A549 (cell line): ENCODE measurements around the gene GPR63. TPM values are rescaled to one million over a fixed set of nuclear protein-coding genes. Genes with fewer than 3 reads are reported as not detected.

ENCODE experiments used
- ATAC-seq, 2 experiments: fragments of 200-7000 bp in 1 of 2; fragments of >200 bp in 1 of 2; cut with Nextera tagmentation in 1 of 2; cut with Tn5 transposase in 1 of 2; 3 replicates each; pipeline versions ENCODE4 v1.8.0 to v1.9.1; 2018 to 2020; ENCODE audit warnings: mild to moderate bottlenecking in 1 of 2, moderate library complexity in 1 of 2
- CTCF ChIA-PET: fragments of 300-600 bp; sonication (Branson Sonifier 250); formaldehyde crosslinking; extraction: SDS; loops from one replicate; lab custom pipeline; 2021; ENCODE audit warnings: antibody characterized with exemption, inconsistent platforms; lab: Yijun Ruan, JAX
- POLR2A ChIA-PET: fragments of 350-600 bp; formaldehyde crosslinking; extraction: SDS; loops from one replicate; lab custom pipeline; 2021; ENCODE audit warnings: antibody characterized with exemption, inconsistent platforms; lab: Yijun Ruan, JAX
- DNase-seq, 2 experiments: peaks; one replicate each; pipeline versions ENCODE4 v3.0.0 to v3.0.0-alpha.2; 2011 to 2016; ENCODE audit warnings: low read depth in 1 of 2, low spot score in 1 of 2
- FAIRE-seq: peaks from 2 replicates; lab custom pipeline; 2011; peaks lifted over from hg19 to GRCh38; lab: Jason Lieb, UNC
- H3K27ac ChIP-seq, 2 experiments: fragments of >200 bp; sonication (Bioruptor Twin); formaldehyde crosslinking; 3 replicates each; pipeline ENCODE4 v1.5.1; 2016 to 2017
- H3K4me1 ChIP-seq: fragments of >200 bp; sonication (Bioruptor Twin); formaldehyde crosslinking; 3 replicates; pipeline ENCODE4 v1.6.1; 2016
- H3K4me2 ChIP-seq: fragments of >200 bp; sonication (Bioruptor Twin); formaldehyde crosslinking; 3 replicates; pipeline ENCODE4 v1.6.1; 2016
- H3K4me3 ChIP-seq: fragments of >200 bp; sonication (Bioruptor Twin); formaldehyde crosslinking; 3 replicates; pipeline ENCODE4 v1.5.1; 2016
- H3K9me3 ChIP-seq: fragments of >200 bp; sonication (Bioruptor Twin); formaldehyde crosslinking; 3 replicates; pipeline ENCODE4 v1.6.1; 2016
- CBX8 ChIP-seq: fragments of 200-600 bp; sonication (generic); IDR thresholded peaks from 2 replicates; pipeline ENCODE4 v1.6.1; 2016
- CHD2 ChIP-seq: fragments of 150-350 bp; IDR thresholded peaks from 2 replicates; pipeline ENCODE4 v1.6.1; 2014; ENCODE audit warnings: low read length; ENCODE audit not compliant: partially characterized antibody
- CHD4 ChIP-seq: fragments of 200-600 bp; sonication (generic); IDR thresholded peaks from 2 replicates; pipeline ENCODE4 v1.6.1; 2016; ENCODE audit warnings: antibody characterized with exemption, mild to moderate bottlenecking, borderline replicate concordance
- EHF ChIP-seq: fragments of 250-450 bp; sonication (Bioruptor Pico); IDR thresholded peaks from 2 replicates; pipeline ENCODE4 v1.5.0; 2020; ENCODE audit warnings: mild to moderate bottlenecking
- EP300 ChIP-seq, 2 experiments: fragments of >200 bp; sonication (Bioruptor Twin); formaldehyde crosslinking; IDR thresholded peaks; 2 replicates in 1 of 2; 3 replicates in 1 of 2; pipeline ENCODE4 v1.6.1; 2016 to 2017
- ESRRA ChIP-seq: fragments of 150-350 bp; IDR thresholded peaks from 2 replicates; pipeline ENCODE4 v1.6.1; 2014; ENCODE audit warnings: mild to moderate bottlenecking, low read length, borderline replicate concordance
- FOSB ChIP-seq: fragments of 250-450 bp; sonication (Bioruptor Pico); IDR thresholded peaks from 2 replicates; pipeline ENCODE4 v1.5.0; 2020; ENCODE audit warnings: mild to moderate bottlenecking, moderate library complexity
- FOSL2 ChIP-seq, 2 experiments: fragments of 450-650 bp in 1 of 2; fragments of >200 bp in 1 of 2; sonication (Bioruptor Twin) in 1 of 2; formaldehyde crosslinking; IDR thresholded peaks; 2 replicates each; pipeline versions ENCODE4 v1.5.0 to v1.6.1; 2016 to 2020; ENCODE audit warnings: mild to moderate bottlenecking in 1 of 2, moderate library complexity in 1 of 2
- FOXS1 ChIP-seq: fragments of 250-450 bp; sonication (Bioruptor Pico); IDR thresholded peaks from 2 replicates; pipeline ENCODE4 v1.5.0; 2020; ENCODE audit warnings: mild to moderate bottlenecking, moderate library complexity
- HDAC2 ChIP-seq: fragments of 200-600 bp; sonication (generic); IDR thresholded peaks from 2 replicates; pipeline ENCODE4 v1.6.1; 2016
- HEYL ChIP-seq: fragments of 250-450 bp; sonication (Bioruptor Pico); IDR thresholded peaks from 2 replicates; pipeline ENCODE4 v1.8.0; 2021; ENCODE audit warnings: mild to moderate bottlenecking, moderate library complexity
- HOXA7 ChIP-seq: fragments of 250-450 bp; sonication (Bioruptor Pico); IDR thresholded peaks from 2 replicates; pipeline ENCODE4 v1.5.0; 2020; ENCODE audit warnings: mild to moderate bottlenecking, moderate library complexity
- HOXB13 ChIP-seq: fragments of 250-450 bp; sonication (Bioruptor Pico); IDR thresholded peaks from 2 replicates; pipeline ENCODE4 v1.5.0; 2020; ENCODE audit warnings: low read depth, mild to moderate bottlenecking, moderate library complexity
- JUN ChIP-seq, 2 experiments: fragments of >200 bp; sonication (Bioruptor Twin); formaldehyde crosslinking; IDR thresholded peaks; 2 replicates in 1 of 2; 3 replicates in 1 of 2; pipeline ENCODE4 v1.6.1; 2016 to 2017
- JUNB ChIP-seq: fragments of >200 bp; sonication (Bioruptor Twin); formaldehyde crosslinking; IDR thresholded peaks from 2 replicates; pipeline ENCODE4 v1.6.1; 2016
- MAZ ChIP-seq: fragments of 150-350 bp; IDR thresholded peaks from 2 replicates; pipeline ENCODE4 v1.6.1; 2014; ENCODE audit warnings: antibody characterized with exemption, low read depth, low read length, borderline replicate concordance
- MYC ChIP-seq: IDR thresholded peaks from 2 replicates; pipeline ENCODE4 v1.6.1; 2012; ENCODE audit warnings: mild to moderate bottlenecking, inconsistent platforms, low read length, improper control_type of control experiment, borderline replicate concordance
- NR3C1 ChIP-seq: fragments of >200 bp; sonication (Bioruptor Twin); formaldehyde crosslinking; IDR thresholded peaks from 3 replicates; pipeline ENCODE4 v1.6.1; 2017
- PHF8 ChIP-seq: fragments of 200-600 bp; sonication (generic); IDR thresholded peaks from 2 replicates; pipeline ENCODE4 v1.6.1; 2016; ENCODE audit warnings: low read depth, mild to moderate bottlenecking, antibody characterized with exemption, moderate library complexity, borderline replicate concordance
- RARB ChIP-seq: fragments of 250-450 bp; sonication (Bioruptor Pico); IDR thresholded peaks from 2 replicates; pipeline ENCODE4 v1.8.0; 2021; ENCODE audit warnings: mild to moderate bottlenecking, moderate library complexity
- SMC3 ChIP-seq: fragments of >200 bp; sonication (Bioruptor Twin); formaldehyde crosslinking; IDR thresholded peaks from 3 replicates; pipeline ENCODE4 v1.6.1; 2018; ENCODE audit warnings: inconsistent platforms
- TP53 ChIP-seq: fragments of 250-450 bp; sonication (Bioruptor Pico); IDR thresholded peaks from 2 replicates; pipeline ENCODE4 v1.5.0; 2021; ENCODE audit warnings: mild to moderate bottlenecking, moderate library complexity
- ZC3H11A ChIP-seq: fragments of 450-650 bp; IDR thresholded peaks from 2 replicates; pipeline ENCODE4 v1.6.1; 2014; ENCODE audit warnings: antibody characterized with exemption, mild to moderate bottlenecking
- ZFP36 ChIP-seq: fragments of 450-650 bp; IDR thresholded peaks from 2 replicates; pipeline ENCODE4 v1.6.1; 2014; ENCODE audit warnings: borderline replicate concordance; ENCODE audit not compliant: partially characterized antibody
- ZNF302 ChIP-seq: fragments of 250-450 bp; sonication (Bioruptor Pico); IDR thresholded peaks from 2 replicates; pipeline ENCODE4 v1.9.0; 2021; ENCODE audit warnings: inconsistent platforms, mild to moderate bottlenecking, moderate library complexity
- ZSCAN20 ChIP-seq: fragments of 250-450 bp; sonication (Bioruptor Pico); IDR thresholded peaks from 2 replicates; pipeline ENCODE4 v1.8.0; 2022; ENCODE audit warnings: mild to moderate bottlenecking, moderate library complexity
- WGBS: methylation state at CpG from one replicate; pipeline ENCODE4 v1.1.6; 2017; ENCODE audit errors: missing lambda C conversion rate; 5-methylcytosine and 5-hydroxymethylcytosine counted together
- polyA minus RNA-seq: library from RNA; depleted of rRNA, polyadenylated mRNA; stranded (reverse); fragments of >200 nt; gene quantifications from 2 replicates; pipeline ENCODE4 v1.2.3, GENCODE V29; 2011; rRNA and poly(A)+ RNA removed
- polyA plus RNA-seq, 4 experiments: library from polyadenylated mRNA; depleted of rRNA in 3 of 4; stranded (reverse); fragments of >200 nt; fragmentation: RNase III in 1 of 4; extraction: RNeasy Plus Mini Kit Qiagen cat#74134 plus additional on column Dnase treatment in 1 of 4; gene quantifications; 2 replicates in 3 of 4; 3 replicates in 1 of 4; pipeline ENCODE4 v1.2.3, GENCODE V29; 2011 to 2017
- TF ChIP-seq, protein P1 (sequence below): fragments of >200 bp; sonication (Bioruptor Twin); formaldehyde crosslinking; IDR thresholded peaks from 2 replicates; pipeline ENCODE4 v1.6.1; 2016
- TF ChIP-seq, protein P2 (sequence below): fragments of 200-600 bp; sonication (generic); IDR thresholded peaks from 2 replicates; pipeline ENCODE4 v1.6.1; 2016; ENCODE audit warnings: antibody characterized with exemption, mild to moderate bottlenecking, moderate library complexity
- TF ChIP-seq, protein P3 (sequence below): IDR thresholded peaks from 2 replicates; pipeline ENCODE4 v1.6.1; 2012
- TF ChIP-seq, protein P4 (sequence below): fragments of 250-450 bp; sonication (Bioruptor Pico); IDR thresholded peaks from 2 replicates; pipeline ENCODE4 v1.5.0; 2020; ENCODE audit warnings: low read depth, mild to moderate bottlenecking, moderate library complexity
- TF ChIP-seq, protein P5 (sequence below): fragments of >200 bp; sonication (Bioruptor Twin); formaldehyde crosslinking; IDR thresholded peaks from 3 replicates; pipeline ENCODE4 v1.5.1; 2016

The GPR63 gene, protein sequence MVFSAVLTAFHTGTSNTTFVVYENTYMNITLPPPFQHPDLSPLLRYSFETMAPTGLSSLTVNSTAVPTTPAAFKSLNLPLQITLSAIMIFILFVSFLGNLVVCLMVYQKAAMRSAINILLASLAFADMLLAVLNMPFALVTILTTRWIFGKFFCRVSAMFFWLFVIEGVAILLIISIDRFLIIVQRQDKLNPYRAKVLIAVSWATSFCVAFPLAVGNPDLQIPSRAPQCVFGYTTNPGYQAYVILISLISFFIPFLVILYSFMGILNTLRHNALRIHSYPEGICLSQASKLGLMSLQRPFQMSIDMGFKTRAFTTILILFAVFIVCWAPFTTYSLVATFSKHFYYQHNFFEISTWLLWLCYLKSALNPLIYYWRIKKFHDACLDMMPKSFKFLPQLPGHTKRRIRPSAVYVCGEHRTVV
- polyA plus RNA-seq (2011; rRNA removed) (0.67 and 0.77 TPM in 2 replicates), polyA plus RNA-seq (2017; fragmentation: RNase III; extraction: RNeasy Plus Mini Kit Qiagen cat#74134 plus additional on column Dnase treatment) (0.48 to 0.52 TPM (median 0.49 TPM) in 3 replicates), polyA minus RNA-seq (0.74 and 0.78 TPM in 2 replicates)
- polyA plus RNA-seq (2012; cell fraction: cytosol; rRNA removed) = 0.21 and 0.34 TPM in 2 replicates
- 0.16 and 0.22 TPM in 2 replicates for polyA plus RNA-seq (2012; cell fraction: nucleus; rRNA removed)

DNA sequence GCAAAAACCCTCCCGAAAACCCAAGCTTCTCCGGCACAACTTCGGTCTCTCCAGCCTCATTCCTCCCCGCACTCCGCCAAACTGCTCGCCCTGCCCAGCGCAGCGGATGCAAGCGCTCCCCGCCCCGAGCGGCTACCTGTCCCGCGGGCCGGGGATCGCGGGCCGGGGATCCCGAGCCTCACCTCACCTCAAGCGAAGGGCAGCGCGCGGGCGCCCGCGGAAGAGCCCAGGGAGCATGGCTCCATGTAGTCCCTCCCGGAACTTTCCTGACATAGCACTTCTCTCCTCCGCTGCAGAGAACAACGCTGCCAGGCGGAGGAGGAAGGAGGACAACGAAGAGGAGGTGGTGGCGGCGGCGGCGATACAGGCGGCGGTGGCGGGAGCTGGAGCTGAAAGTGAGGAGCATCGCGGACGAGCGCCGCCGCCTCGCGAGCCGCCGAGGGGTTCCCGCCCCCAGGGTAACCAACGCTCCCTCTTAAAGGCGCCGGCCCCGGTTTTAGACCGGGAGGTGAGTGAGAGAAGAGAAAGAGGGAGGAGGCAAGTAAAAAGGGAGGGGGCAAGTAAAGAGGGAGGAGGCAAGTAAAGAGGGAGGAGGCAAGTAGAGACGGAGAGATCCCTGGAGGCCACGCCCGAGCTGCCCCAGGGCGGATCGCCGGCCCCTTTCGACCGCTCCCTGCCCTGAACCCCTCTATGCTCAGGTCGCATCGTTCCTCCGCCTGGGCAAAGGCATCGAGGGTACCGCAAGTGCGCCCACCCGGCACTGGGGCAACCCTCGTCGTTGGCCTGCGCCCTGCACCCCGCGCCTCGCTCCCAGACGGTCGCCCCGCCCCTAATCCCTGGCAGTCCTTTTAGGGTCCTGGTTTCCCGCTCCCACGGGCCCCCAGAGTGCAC lies at the start of gene GPR63:
TSS of gene GPR63 (minus strand) at position 397 of the 891 bp plus-strand sequence. CDS start 37,746 bp downstream, outside the sequence.
- DNase-seq = peak; percentile 77
- FAIRE-seq = no peak
- 0% methylated on average over 10 of the region's 80 CpGs for WGBS
- POLR2A ChIA-PET = no interaction called here
- H3K4me3 ChIP-seq = peak within 1 kb of the TSS; percentile 59
- H3K4me2 ChIP-seq = peak within 1 kb of the TSS; percentile 71
- CTCF ChIA-PET = interaction anchor here (1.3 kb wide), 1 partner anchor 51 kb away, joined by 4 read pairs; no protein-coding TSS in a partner anchor
- H3K4me1 ChIP-seq = 0 out of 3 replicates have a peak, but pooled peaks cover 3% of the 10 kb centered on the region
- no peaks in the 10 kb centered on the region for H3K9me3 ChIP-seq
- peak; percentile 91 to 95 for ATAC-seq
- H3K27ac ChIP-seq = peak within 1 kb of the TSS; percentile 56 to 87
- TF ChIP-seq CHD4 (no peak), ESRRA (no peak), FOSL2 (IDR thresholded peaks at IDR 0.05) (no peak), FOSL2 (CRISPR knock-in tag; IDR thresholded peaks at IDR 0.05) (no peak), ZC3H11A (no peak), ZSCAN20 (CRISPR knock-in tag) (no peak), EHF (CRISPR knock-in tag) (no peak), HDAC2 (no peak), MYC (no peak), FOSB (CRISPR knock-in tag) (no peak), ZNF302 (CRISPR knock-in tag) (no peak), HOXA7 (no peak), JUN (IDR thresholded peaks at IDR 0.05) (peak in 1 of 2 experiments; percentile 38; a peak in 1 of 5 replicates), CBX8 (no peak), JUNB (no peak), ZFP36 (no peak), FOXS1 (no peak), MAZ (no peak), HOXB13 (CRISPR knock-in tag) (no peak), SMC3 (no peak), RARB (CRISPR knock-in tag) (no peak), EP300 (IDR thresholded peaks at IDR 0.05) (no peak), CHD2 (no peak), TP53 (CRISPR knock-in tag) (no peak), NR3C1 (no peak), PHF8 (no peak), HEYL (CRISPR knock-in tag) (no peak)
- TF ChIP-seq, protein P1, sequence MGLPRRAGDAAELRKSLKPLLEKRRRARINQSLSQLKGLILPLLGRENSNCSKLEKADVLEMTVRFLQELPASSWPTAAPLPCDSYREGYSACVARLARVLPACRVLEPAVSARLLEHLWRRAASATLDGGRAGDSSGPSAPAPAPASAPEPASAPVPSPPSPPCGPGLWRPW = no peak
- TF ChIP-seq, protein P2, sequence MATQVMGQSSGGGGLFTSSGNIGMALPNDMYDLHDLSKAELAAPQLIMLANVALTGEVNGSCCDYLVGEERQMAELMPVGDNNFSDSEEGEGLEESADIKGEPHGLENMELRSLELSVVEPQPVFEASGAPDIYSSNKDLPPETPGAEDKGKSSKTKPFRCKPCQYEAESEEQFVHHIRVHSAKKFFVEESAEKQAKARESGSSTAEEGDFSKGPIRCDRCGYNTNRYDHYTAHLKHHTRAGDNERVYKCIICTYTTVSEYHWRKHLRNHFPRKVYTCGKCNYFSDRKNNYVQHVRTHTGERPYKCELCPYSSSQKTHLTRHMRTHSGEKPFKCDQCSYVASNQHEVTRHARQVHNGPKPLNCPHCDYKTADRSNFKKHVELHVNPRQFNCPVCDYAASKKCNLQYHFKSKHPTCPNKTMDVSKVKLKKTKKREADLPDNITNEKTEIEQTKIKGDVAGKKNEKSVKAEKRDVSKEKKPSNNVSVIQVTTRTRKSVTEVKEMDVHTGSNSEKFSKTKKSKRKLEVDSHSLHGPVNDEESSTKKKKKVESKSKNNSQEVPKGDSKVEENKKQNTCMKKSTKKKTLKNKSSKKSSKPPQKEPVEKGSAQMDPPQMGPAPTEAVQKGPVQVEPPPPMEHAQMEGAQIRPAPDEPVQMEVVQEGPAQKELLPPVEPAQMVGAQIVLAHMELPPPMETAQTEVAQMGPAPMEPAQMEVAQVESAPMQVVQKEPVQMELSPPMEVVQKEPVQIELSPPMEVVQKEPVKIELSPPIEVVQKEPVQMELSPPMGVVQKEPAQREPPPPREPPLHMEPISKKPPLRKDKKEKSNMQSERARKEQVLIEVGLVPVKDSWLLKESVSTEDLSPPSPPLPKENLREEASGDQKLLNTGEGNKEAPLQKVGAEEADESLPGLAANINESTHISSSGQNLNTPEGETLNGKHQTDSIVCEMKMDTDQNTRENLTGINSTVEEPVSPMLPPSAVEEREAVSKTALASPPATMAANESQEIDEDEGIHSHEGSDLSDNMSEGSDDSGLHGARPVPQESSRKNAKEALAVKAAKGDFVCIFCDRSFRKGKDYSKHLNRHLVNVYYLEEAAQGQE = no peak
- TF ChIP-seq, protein P3, sequence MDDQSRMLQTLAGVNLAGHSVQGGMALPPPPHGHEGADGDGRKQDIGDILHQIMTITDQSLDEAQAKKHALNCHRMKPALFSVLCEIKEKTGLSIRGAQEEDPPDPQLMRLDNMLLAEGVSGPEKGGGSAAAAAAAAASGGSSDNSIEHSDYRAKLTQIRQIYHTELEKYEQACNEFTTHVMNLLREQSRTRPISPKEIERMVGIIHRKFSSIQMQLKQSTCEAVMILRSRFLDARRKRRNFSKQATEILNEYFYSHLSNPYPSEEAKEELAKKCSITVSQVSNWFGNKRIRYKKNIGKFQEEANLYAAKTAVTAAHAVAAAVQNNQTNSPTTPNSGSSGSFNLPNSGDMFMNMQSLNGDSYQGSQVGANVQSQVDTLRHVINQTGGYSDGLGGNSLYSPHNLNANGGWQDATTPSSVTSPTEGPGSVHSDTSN = no peak
- TF ChIP-seq, protein P4, sequence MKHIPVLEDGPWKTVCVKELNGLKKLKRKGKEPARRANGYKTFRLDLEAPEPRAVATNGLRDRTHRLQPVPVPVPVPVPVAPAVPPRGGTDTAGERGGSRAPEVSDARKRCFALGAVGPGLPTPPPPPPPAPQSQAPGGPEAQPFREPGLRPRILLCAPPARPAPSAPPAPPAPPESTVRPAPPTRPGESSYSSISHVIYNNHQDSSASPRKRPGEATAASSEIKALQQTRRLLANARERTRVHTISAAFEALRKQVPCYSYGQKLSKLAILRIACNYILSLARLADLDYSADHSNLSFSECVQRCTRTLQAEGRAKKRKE (CRISPR knock-in tag) = no peak
- TF ChIP-seq, protein P5, sequence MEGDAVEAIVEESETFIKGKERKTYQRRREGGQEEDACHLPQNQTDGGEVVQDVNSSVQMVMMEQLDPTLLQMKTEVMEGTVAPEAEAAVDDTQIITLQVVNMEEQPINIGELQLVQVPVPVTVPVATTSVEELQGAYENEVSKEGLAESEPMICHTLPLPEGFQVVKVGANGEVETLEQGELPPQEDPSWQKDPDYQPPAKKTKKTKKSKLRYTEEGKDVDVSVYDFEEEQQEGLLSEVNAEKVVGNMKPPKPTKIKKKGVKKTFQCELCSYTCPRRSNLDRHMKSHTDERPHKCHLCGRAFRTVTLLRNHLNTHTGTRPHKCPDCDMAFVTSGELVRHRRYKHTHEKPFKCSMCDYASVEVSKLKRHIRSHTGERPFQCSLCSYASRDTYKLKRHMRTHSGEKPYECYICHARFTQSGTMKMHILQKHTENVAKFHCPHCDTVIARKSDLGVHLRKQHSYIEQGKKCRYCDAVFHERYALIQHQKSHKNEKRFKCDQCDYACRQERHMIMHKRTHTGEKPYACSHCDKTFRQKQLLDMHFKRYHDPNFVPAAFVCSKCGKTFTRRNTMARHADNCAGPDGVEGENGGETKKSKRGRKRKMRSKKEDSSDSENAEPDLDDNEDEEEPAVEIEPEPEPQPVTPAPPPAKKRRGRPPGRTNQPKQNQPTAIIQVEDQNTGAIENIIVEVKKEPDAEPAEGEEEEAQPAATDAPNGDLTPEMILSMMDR = no peak
